Common myeloid progenitor, CD34-positive (primary cell): ENCODE data around the gene NAALAD2.

Experiments used
- CTCF ChIA-PET: fragments of 350-600 bp; sonication (Branson Sonifier 250); formaldehyde crosslinking; loops from one replicate; lab custom pipeline; 2021; ENCODE audit warnings: antibody characterized with exemption; lab: Charles Lee
- POLR2A ChIA-PET: fragments of 350-600 bp; sonication (Branson Sonifier 250); formaldehyde crosslinking; loops from one replicate; lab custom pipeline; 2021; ENCODE audit warnings: antibody characterized with exemption; lab: Charles Lee
- DNase-seq, 3 donors: peaks; one replicate each; pipeline versions ENCODE4 v3.0.0 to v3.0.0-alpha.2; 2013
- H3K27ac ChIP-seq, 2 experiments: 1 replicate in 1 of 2; 2 replicates in 1 of 2; pipeline ENCODE4 v1.7.0; 2013; ENCODE audit warnings: inconsistent platforms in 2 of 2, low read length in 2 of 2, mild to moderate bottlenecking in 2 of 2, low read depth in 1 of 2, moderate library complexity in 1 of 2; ENCODE audit not compliant: severe bottlenecking in 2 of 2, insufficient read depth in 1 of 2, poor library complexity in 1 of 2
- H3K27me3 ChIP-seq, 5 experiments: replicated peaks in 2 of 5; 1 replicate in 3 of 5; 2 replicates in 2 of 5; pipeline versions ENCODE4 v1.6.1 to v1.7.0; 2013; ENCODE audit warnings: low read length in 4 of 5, mild to moderate bottlenecking in 2 of 5, moderate library complexity in 2 of 5, inconsistent platforms in 1 of 5; ENCODE audit not compliant: insufficient read depth in 5 of 5, control insufficient read depth in 4 of 5
- H3K36me3 ChIP-seq, 4 experiments: 1 replicate in 2 of 4; 2 replicates in 2 of 4; pipeline versions ENCODE4 v1.6.1 to v1.7.0; 2013; ENCODE audit warnings: low read length in 3 of 4, control low read depth in 1 of 4, mild to moderate bottlenecking in 1 of 4; ENCODE audit not compliant: control insufficient read depth in 4 of 4, insufficient read depth in 4 of 4
- H3K4me1 ChIP-seq, 4 experiments: 1 replicate in 3 of 4; 2 replicates in 1 of 4; pipeline versions ENCODE4 v1.6.1 to v1.7.1; 2013; ENCODE audit warnings: low read length in 3 of 4, mild to moderate bottlenecking in 3 of 4, control low read depth in 1 of 4, inconsistent platforms in 1 of 4, moderate library complexity in 1 of 4; ENCODE audit not compliant: control insufficient read depth in 4 of 4, insufficient read depth in 4 of 4; ENCODE audit errors: control extremely low read depth in 1 of 4
- H3K4me3 ChIP-seq, 7 experiments: 1 replicate in 4 of 7; 2 replicates in 3 of 7; pipeline versions ENCODE4 v1.5.1 to v1.7.0; 2013; ENCODE audit warnings: mild to moderate bottlenecking in 7 of 7, low read length in 6 of 7, moderate library complexity in 6 of 7, inconsistent platforms in 2 of 7, low read depth in 2 of 7, control low read depth in 1 of 7; ENCODE audit not compliant: insufficient read depth in 4 of 7, control insufficient read depth in 1 of 7; ENCODE audit errors: extremely low read depth in 1 of 7
- H3K9me3 ChIP-seq, 5 experiments: 1 replicate in 4 of 5; 2 replicates in 1 of 5; pipeline versions ENCODE4 v1.6.1 to v1.7.1; 2013; ENCODE audit warnings: low read length in 4 of 5, mild to moderate bottlenecking in 2 of 5, inconsistent platforms in 1 of 5, low read depth in 1 of 5, moderate library complexity in 1 of 5; ENCODE audit not compliant: control insufficient read depth in 4 of 5, insufficient read depth in 2 of 5; ENCODE audit errors: control extremely low read depth in 1 of 5
- WGBS: methylation state at CpG from one replicate; pipeline ENCODE4 v1.1.5; 2013; ENCODE audit not compliant: insufficient coverage; 5-methylcytosine and 5-hydroxymethylcytosine counted together

Gene NAALAD2

GRCh38 chr11:90189011-90189410 lies 54.5 kb downstream of the NAALAD2 start:
- CTCF ChIA-PET = interaction anchor here (1.2 kb wide), 1 partner anchor 10 kb away, joined by 3 read pairs; no protein-coding TSS in a partner anchor
- H3K4me3 ChIP-seq = no peak overlapping the region
- no peaks in the 10 kb centered on the region for H3K4me1 ChIP-seq
- 100% methylated on average over 2 of the region's 2 CpGs for WGBS
- peaks cover 0 to 2% (median 0%) of the 10 kb centered on the region in 4 experiments for H3K36me3 ChIP-seq
- no peak overlapping the region for H3K27ac ChIP-seq
- H3K9me3 ChIP-seq = no peaks in the 10 kb centered on the region
- POLR2A ChIA-PET = no interaction called here
- H3K27me3 ChIP-seq = no peaks in the 10 kb centered on the region
- no peak for DNase-seq

- Histone ChIP-seq H3K27ac (no peak overlapping the region), H3K9me3 (no peaks in the 10 kb centered on the region), H3K36me3 (peaks cover 0 to 3% (median 2%) of the 10 kb centered on the region in 4 experiments), H3K4me3 (no peak overlapping the region), H3K4me1 (no peaks in the 10 kb centered on the region), H3K27me3 (no peaks in the 10 kb centered on the region)
- no peak for DNase-seq
- CTCF ChIA-PET = interaction anchor here (1.5 kb wide), 1 partner anchor 12 kb away, joined by 5 read pairs; no protein-coding TSS in a partner anchor
- POLR2A ChIA-PET = no interaction called here
- WGBS = 100% methylated on average over 1 of the region's 4 CpGs
These were observed 58.6 kb downstream of the NAALAD2 start for GRCh38 chr11:90192869-90193582.

DNA sequence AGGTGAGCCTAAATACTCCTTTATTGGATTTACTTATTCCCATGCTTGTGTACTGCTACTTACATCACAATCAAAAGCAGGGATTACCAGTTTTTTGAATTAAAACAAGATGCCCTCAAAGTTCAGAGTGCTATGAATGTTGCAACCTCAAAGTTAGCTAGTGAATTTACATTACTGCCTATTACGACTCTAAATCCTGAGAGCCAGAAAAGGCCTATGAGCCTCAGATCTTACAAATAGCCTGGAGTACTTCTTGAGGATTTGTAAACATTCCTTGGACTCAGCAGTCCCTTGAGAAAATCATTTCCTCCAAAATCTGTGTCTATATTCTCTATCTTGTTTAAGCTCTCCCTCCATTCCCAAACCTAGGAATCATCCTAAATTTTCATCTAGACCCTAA lies 62.9 kb downstream of the NAALAD2 start:
- Histone ChIP-seq H3K9me3 (no peaks in the 10 kb centered on the region), H3K27me3 (no peaks in the 10 kb centered on the region), H3K4me3 (no peak overlapping the region), H3K36me3 (peaks cover 2 to 11% (median 4%) of the 10 kb centered on the region in 4 experiments), H3K27ac (no peak overlapping the region), H3K4me1 (no peaks in the 10 kb centered on the region)
- ChIA-PET POLR2A (interaction anchor here (0.6 kb wide), 1 partner anchor 571 kb away, joined by 3 read pairs; no protein-coding TSS in a partner anchor), CTCF (interaction anchor here (1.2 kb wide), 1 partner anchor 9 kb away, joined by 3 read pairs; no protein-coding TSS in a partner anchor)
- WGBS = 100% methylated on average over 1 of the region's 1 CpG
- no peak for DNase-seq

DNA sequence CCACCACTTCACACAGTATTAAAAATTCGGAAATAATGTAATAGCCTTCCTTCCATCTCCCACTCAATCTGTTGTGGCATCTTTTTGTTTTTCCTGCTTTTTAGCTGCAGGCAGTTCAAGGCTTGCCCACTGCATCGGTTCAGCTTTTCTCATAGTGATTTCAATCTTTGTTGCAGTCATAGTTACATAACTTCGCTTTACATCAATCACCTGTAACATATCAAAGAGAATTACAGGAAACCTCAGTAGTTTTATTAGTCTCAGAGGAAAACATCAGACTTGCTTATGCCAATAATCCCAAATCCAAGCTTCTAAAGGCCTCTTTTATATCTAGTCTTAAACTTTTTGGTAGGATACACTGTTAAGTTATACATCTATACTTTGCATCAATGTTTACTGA lies 67.9 kb downstream of the NAALAD2 start:
- H3K4me1 ChIP-seq = no peaks in the 10 kb centered on the region
- no peak overlapping the region for H3K4me3 ChIP-seq
- no peaks in the 10 kb centered on the region for H3K9me3 ChIP-seq
- ChIA-PET CTCF (no interaction called here), POLR2A (no interaction called here)
- H3K27ac ChIP-seq = no peak overlapping the region
- DNase-seq = no peak
- no peaks in the 10 kb centered on the region for H3K27me3 ChIP-seq
- 57% methylated on average over 3 of the region's 3 CpGs for WGBS
- H3K36me3 ChIP-seq = peaks cover 6 to 41% (median 20%) of the 10 kb centered on the region in 4 experiments

- ChIA-PET POLR2A (no interaction called here), CTCF (interaction anchor here (1.1 to 1.9 kb wide), 6 partner anchors 10 to 76 kb away, joined by 3 to 8 read pairs (median 3); partner anchors contain the start of gene CHORDC1)
- no peak overlapping the region for H3K27ac ChIP-seq
- H3K4me3 ChIP-seq = no peak overlapping the region
- no peaks in the 10 kb centered on the region for H3K27me3 ChIP-seq
- WGBS = 100% methylated on average over 1 of the region's 13 CpGs
- H3K36me3 ChIP-seq = peaks cover 6 to 49% (median 27%) of the 10 kb centered on the region in 4 experiments
- no peaks in the 10 kb centered on the region for H3K9me3 ChIP-seq
- no peaks in the 10 kb centered on the region for H3K4me1 ChIP-seq
- DNase-seq = no peak
These were observed 69.9 kb downstream of the NAALAD2 start for GRCh38 chr11:90204407-90204806.

GRCh38 chr11:90204832-90205646 lies 70.6 kb downstream of the NAALAD2 start:
- no CpG with 5 or more reads among the region's 3 CpGs for WGBS
- peak; percentile 54 to 76 (median 74) for DNase-seq
- Histone ChIP-seq H3K4me1 (no peaks in the 10 kb centered on the region), H3K27me3 (no peaks in the 10 kb centered on the region), H3K36me3 (peaks cover 6 to 54% (median 31%) of the 10 kb centered on the region in 4 experiments), H3K9me3 (no peaks in the 10 kb centered on the region), H3K4me3 (no peak overlapping the region), H3K27ac (no peak overlapping the region)
- ChIA-PET POLR2A (no interaction called here), CTCF (interaction anchor here (0.6 to 1.9 kb wide), 7 partner anchors 10 to 75 kb away, joined by 3 to 8 read pairs (median 3); partner anchors contain the start of gene CHORDC1)
